Neural progenitor cell (in vitro differentiated cells): ENCODE data around the gene RASGRP2.

Experiments used
- EZH2 ChIP-seq: fragments of 200-600 bp; sonication (generic); IDR thresholded peaks from 2 replicates; pipeline ENCODE4 v1.6.1; 2017; ENCODE audit warnings: antibody characterized with exemption, mild to moderate bottlenecking, moderate library complexity
- TF ChIP-seq, protein P1 (sequence below): fragments of 200-600 bp; sonication (generic); IDR thresholded peaks from 2 replicates; pipeline ENCODE4 v1.5.1; 2017; ENCODE audit warnings: antibody characterized with exemption, mild to moderate bottlenecking

DNA sequence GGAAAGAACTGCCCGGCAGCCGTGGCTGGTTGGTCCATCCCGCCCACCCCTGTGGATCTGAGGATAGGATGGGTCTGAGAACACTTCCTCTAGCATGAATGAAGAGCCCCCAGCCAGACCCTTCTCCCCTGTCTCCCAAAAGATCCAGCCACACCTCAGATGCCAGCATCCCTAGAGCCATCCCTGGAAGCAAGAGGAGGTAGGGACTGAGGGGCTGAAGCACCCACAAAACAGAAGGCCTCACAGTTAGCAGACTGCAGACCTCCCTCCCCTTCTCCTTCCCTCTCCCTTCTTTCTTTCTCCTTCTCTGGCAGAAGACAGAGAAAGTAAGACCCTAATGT lies 22.6 kb downstream of the RASGRP2 start:
- TF ChIP-seq, protein P1, sequence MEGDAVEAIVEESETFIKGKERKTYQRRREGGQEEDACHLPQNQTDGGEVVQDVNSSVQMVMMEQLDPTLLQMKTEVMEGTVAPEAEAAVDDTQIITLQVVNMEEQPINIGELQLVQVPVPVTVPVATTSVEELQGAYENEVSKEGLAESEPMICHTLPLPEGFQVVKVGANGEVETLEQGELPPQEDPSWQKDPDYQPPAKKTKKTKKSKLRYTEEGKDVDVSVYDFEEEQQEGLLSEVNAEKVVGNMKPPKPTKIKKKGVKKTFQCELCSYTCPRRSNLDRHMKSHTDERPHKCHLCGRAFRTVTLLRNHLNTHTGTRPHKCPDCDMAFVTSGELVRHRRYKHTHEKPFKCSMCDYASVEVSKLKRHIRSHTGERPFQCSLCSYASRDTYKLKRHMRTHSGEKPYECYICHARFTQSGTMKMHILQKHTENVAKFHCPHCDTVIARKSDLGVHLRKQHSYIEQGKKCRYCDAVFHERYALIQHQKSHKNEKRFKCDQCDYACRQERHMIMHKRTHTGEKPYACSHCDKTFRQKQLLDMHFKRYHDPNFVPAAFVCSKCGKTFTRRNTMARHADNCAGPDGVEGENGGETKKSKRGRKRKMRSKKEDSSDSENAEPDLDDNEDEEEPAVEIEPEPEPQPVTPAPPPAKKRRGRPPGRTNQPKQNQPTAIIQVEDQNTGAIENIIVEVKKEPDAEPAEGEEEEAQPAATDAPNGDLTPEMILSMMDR, result no peak
- TF ChIP-seq EZH2, result no peak
